Thoracic aorta (tissue), 2 donors: ENCODE measurements around the gene ALDH1L1. TPM values are rescaled to one million over a fixed set of nuclear protein-coding genes. Genes with fewer than 3 reads are reported as not detected.

ENCODE experiments used
- ATAC-seq: fragments of 150-250 bp; one replicate; pipeline ENCODE4 v1.8.0; 2017; ENCODE audit warnings: low read depth; ENCODE audit not compliant: insufficient number of reproducible peaks, low FRiP score
- DNase-seq: peaks from one replicate; pipeline ENCODE4 v3.0.0-alpha.2; 2020; ENCODE audit warnings: low spot score
- H3K27ac ChIP-seq, 2 donors: fragments of 200-600 bp; sonication (generic); 1 replicate in 1 of 2; 2 replicates in 1 of 2; pipeline ENCODE4 v1.5.1; 2016; ENCODE audit warnings: mild to moderate bottlenecking in 2 of 2, moderate library complexity in 2 of 2
- H3K27me3 ChIP-seq: fragments of 200-600 bp; sonication (generic); replicated peaks from 2 replicates; pipeline ENCODE4 v1.6.0; 2016; ENCODE audit warnings: mild to moderate bottlenecking; ENCODE audit not compliant: insufficient read depth
- H3K36me3 ChIP-seq: fragments of 200-600 bp; sonication (generic); one replicate; pipeline ENCODE4 v1.5.1; 2016
- H3K4me1 ChIP-seq, 2 donors: fragments of 200-600 bp; sonication (generic); 1 replicate in 1 of 2; 2 replicates in 1 of 2; pipeline versions ENCODE4 v1.5.1 to v1.6.0; 2016; ENCODE audit warnings: low read depth in 2 of 2, mild to moderate bottlenecking in 1 of 2; ENCODE audit not compliant: control insufficient read depth in 1 of 2
- H3K4me3 ChIP-seq: fragments of 200-600 bp; sonication (generic); 2 replicates; pipeline ENCODE4 v1.5.1; 2016; ENCODE audit warnings: mild to moderate bottlenecking
- H3K9me3 ChIP-seq: fragments of 200-600 bp; sonication (generic); 2 replicates; pipeline ENCODE4 v1.5.1; 2016
- total RNA-seq, 2 donors: library from RNA; depleted of rRNA; stranded (reverse); fragments of >200 nt; gene quantifications; one replicate each; pipeline versions ENCODE4 v1.1.0 to v1.2.3, GENCODE V29; 2016
- TF ChIP-seq, protein P1 (sequence below): fragments of 200-600 bp; sonication (generic); IDR thresholded peaks from one replicate; pipeline ENCODE4 v1.5.1; 2019; ENCODE audit warnings: antibody characterized with exemption

The ALDH1L1 gene
- total RNA-seq, 2 donors from 2014 or later = 50.2 to 62.5 TPM

DNA sequence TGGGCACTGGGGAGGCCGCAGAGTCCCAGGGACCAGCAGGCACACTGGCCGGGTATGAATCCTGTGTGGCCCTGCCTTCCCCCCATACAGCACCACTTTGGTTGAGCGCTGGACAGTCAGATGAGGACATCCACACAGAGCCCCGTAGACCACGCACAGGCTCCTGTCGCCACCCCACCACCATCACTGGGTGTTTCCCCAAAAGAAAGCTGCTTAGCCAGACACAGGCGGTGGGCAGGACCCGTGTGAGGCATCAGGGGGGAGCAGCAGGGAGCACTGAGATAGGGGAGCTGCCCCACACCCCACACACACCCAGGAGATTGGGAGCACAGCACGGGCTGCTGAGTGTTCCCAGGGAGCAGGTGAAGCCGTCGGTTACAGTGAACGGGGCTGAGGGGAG lies 54.1 kb downstream of the ALDH1L1 start:
- DNase-seq = no peak
- Histone ChIP-seq H3K36me3 (no peaks in the 10 kb centered on the region), H3K27me3 (no peaks in the 10 kb centered on the region), H3K4me1 (no peaks in the 10 kb centered on the region), H3K9me3 (no peaks in the 10 kb centered on the region), H3K4me3 (no peak overlapping the region), H3K27ac (no peak overlapping the region)
- no peak for ATAC-seq
- TF ChIP-seq, protein P1, sequence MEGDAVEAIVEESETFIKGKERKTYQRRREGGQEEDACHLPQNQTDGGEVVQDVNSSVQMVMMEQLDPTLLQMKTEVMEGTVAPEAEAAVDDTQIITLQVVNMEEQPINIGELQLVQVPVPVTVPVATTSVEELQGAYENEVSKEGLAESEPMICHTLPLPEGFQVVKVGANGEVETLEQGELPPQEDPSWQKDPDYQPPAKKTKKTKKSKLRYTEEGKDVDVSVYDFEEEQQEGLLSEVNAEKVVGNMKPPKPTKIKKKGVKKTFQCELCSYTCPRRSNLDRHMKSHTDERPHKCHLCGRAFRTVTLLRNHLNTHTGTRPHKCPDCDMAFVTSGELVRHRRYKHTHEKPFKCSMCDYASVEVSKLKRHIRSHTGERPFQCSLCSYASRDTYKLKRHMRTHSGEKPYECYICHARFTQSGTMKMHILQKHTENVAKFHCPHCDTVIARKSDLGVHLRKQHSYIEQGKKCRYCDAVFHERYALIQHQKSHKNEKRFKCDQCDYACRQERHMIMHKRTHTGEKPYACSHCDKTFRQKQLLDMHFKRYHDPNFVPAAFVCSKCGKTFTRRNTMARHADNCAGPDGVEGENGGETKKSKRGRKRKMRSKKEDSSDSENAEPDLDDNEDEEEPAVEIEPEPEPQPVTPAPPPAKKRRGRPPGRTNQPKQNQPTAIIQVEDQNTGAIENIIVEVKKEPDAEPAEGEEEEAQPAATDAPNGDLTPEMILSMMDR = no peak

DNA sequence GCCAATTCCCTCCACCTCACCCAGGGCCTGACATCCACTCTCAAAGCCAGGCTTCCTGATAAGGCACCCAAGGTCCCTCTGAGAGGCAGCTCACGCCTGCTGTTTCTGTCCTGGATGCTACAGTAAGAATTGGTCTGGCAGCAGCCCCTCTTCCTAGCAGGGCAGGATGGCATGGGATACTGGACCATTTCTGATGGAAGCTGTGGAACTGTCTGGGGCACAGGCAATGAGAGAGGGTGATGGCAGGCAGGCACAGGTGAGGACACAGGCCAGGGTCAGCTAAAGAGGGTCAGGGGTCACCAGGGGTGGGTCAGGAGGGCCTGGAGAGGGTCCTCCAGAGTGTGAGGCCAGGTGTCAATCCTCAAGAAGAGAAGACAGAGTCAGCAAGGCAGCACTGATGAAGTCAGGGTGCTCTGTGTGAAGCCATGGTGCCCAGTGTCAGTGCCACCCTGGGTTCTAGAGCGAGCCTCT lies 54.6 kb downstream of the ALDH1L1 start:
- H3K4me1 ChIP-seq = no peaks in the 10 kb centered on the region
- H3K4me3 ChIP-seq = no peak overlapping the region
- ATAC-seq (no peak), DNase-seq (no peak)
- no peaks in the 10 kb centered on the region for H3K9me3 ChIP-seq
- TF ChIP-seq, protein P1 = no peak
- no peaks in the 10 kb centered on the region for H3K27me3 ChIP-seq
- H3K27ac ChIP-seq = no peak overlapping the region
- H3K36me3 ChIP-seq = no peaks in the 10 kb centered on the region

DNA sequence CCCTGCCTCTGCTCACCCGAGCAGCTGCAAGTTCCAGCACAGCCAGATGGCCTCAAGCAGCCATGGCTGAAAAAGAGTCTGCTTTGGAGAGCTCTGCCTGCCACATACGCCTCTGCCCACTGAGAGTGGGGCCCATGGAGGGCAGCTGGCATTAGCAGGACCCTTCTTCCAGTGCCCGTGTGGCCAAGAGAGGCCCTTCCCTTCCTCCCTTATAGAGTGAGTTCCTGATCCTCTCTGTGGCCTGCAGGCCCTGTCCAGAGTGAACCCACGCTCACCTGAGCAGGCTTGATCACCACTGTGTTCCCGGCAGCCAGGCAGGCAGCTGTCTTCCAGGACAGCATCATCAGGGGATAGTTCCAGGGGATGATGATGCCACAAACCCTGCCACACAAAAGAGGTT lies 55.0 kb downstream of the ALDH1L1 start:
- ATAC-seq (no peak), DNase-seq (no peak)
- Histone ChIP-seq H3K27ac (no peak overlapping the region), H3K4me1 (no peaks in the 10 kb centered on the region), H3K27me3 (no peaks in the 10 kb centered on the region), H3K9me3 (no peaks in the 10 kb centered on the region), H3K36me3 (no peaks in the 10 kb centered on the region), H3K4me3 (no peak overlapping the region)
- TF ChIP-seq, protein P1 = no peak

DNA sequence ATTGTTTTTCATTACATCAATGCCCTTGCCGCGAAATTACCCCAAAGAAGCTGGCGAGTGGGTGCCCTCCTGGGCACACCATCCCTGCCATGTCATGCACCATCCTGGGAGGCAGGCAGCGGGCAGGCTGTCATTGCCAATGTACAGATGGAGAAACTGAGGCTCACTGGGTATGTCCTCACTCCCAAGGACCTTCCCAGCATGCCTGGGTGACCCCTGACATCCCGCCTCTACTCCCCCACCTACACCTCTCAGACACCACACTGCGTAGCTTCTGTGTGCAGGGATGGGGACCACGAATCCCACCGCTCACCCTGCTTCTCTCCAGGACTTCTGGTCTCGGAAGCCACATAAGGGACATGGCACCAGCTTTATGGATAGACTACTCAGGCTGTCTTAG lies 55.5 kb downstream of the ALDH1L1 start:
- no peaks in the 10 kb centered on the region for H3K4me1 ChIP-seq
- no peak overlapping the region for H3K27ac ChIP-seq
- TF ChIP-seq, protein P1 = no peak
- no peak for ATAC-seq
- H3K36me3 ChIP-seq = no peaks in the 10 kb centered on the region
- no peak overlapping the region for H3K4me3 ChIP-seq
- H3K27me3 ChIP-seq = no peaks in the 10 kb centered on the region
- no peak for DNase-seq
- H3K9me3 ChIP-seq = no peaks in the 10 kb centered on the region

DNA sequence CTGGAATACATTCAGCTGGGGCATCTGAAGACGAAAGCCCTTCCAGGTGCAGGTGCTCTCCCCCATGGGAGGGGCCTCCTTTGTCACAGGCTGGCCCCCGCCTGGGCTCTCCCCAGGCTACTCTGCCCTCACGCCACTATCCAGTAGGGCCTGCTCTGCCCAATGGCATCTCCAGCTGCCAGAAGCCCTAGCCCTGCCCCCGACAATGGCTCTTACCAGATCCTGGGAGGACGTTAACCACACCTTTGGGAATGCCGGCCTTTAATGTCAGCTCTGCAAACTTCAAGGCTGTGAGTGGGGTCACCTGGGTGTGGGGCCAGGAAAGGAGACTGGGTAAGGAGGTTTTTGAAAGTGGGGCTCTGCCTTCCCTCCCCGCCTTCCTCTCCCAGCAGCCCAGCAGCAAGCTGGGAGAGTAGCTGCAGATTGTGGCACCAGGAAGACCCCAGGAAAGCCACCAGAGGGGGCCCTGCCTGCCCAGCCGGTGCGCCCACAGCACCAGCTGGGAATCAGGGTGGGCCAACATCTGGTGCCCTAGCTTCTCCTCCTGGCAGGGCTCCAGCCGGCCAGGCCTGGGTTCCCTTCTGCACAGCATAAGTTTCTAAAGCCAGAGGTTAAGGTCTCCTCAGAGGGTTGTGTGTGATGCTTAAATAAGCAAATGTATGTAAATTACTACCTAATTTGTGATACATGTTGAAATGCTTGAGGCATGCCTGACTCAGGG lies 56.1 kb downstream of the ALDH1L1 start:
- Histone ChIP-seq H3K36me3 (no peaks in the 10 kb centered on the region), H3K27me3 (no peaks in the 10 kb centered on the region), H3K9me3 (no peaks in the 10 kb centered on the region), H3K4me1 (no peaks in the 10 kb centered on the region), H3K27ac (no peak overlapping the region), H3K4me3 (no peak overlapping the region)
- DNase-seq (no peak), ATAC-seq (no peak)
- TF ChIP-seq, protein P1 = no peak
